A673 (cell line): ENCODE data around the gene ALDOB.

Experiments used
- CTCF ChIP-seq: fragments of 300-800, 200-600 bp; sonication (generic); conservative IDR thresholded peaks from 2 replicates; pipeline ENCODE4 v1.5.1; 2017; ENCODE audit warnings: low read depth, mild to moderate bottlenecking, antibody characterized with exemption, low read length, moderate library complexity, mixed read lengths
- EZH2 ChIP-seq: fragments of 200-600 bp; sonication (generic); IDR thresholded peaks from 2 replicates; pipeline ENCODE4 v1.6.1; 2017; ENCODE audit warnings: borderline replicate concordance, low read depth, mild to moderate bottlenecking, mixed read lengths, antibody characterized with exemption, low read length; ENCODE audit not compliant: poor library complexity, severe bottlenecking

- TF ChIP-seq CTCF (no peak), EZH2 (no peak)
These were observed 43.9 kb upstream of the ALDOB start for GRCh38 chr9:101479338-101480030.
